Astrocyte of the cerebellum (primary cell): Measurements from ENCODE around the gene AFAP1.

Experiments
- DNase-seq: peaks from one replicate; pipeline ENCODE4 v3.0.0-alpha.2; 2011; ENCODE audit warnings: low read depth
- H3K4me3 ChIP-seq: 2 replicates; pipeline ENCODE4 v1.5.1; 2011; ENCODE audit warnings: mild to moderate bottlenecking, low read depth, low read length, moderate library complexity
- in situ Hi-C: cut with HindIII; loops from 2 replicates; pipeline ENCODE4 v1.10.0; 2017; ENCODE audit warnings: low sequenced_read_pairs
- TF ChIP-seq, protein P1 (sequence below): IDR thresholded peaks from 2 replicates; pipeline ENCODE4 v1.5.1; 2012; ENCODE audit warnings: low read length, low read depth, moderate library complexity, mild to moderate bottlenecking; ENCODE audit errors: missing control alignments

AFAP1 gene

DNA sequence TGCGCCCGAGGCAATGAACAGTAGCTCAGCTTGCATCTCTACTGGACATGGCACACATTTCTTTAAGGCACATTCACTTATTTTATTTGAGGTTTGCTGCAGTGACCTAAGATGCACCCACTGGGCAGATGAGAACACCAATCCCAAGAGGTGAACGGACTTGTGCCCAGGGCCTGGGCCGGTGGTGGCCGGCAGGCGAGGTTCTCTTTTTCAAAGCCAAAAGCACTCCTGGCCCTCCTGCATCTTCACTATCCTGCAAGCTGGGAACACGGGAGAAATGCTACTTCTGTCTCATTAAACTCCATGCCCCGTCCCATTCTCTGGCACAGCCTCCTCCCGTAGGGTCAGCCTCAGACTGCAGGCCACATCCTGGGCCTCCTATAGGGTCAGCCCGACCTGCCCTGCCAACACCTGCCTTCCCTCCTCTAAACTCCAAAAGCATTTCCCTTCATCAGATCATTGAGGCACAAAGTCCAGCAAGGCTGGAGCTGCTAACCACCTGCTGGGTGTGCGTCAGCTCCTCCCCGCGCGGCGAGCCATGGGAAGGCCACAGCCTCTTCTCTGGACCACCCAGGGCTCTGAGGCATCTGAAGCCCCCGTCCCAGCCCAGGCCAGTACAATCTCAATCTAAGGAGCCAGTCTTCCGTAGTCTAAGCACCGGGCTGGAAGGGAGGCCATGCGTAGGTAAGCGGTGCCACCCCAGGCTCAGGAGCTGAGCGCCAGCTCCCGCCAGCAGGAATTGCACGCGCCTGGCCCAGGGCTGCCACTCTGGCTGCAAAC is 166.1 kb downstream of the AFAP1 start:
- TF ChIP-seq, protein P1, sequence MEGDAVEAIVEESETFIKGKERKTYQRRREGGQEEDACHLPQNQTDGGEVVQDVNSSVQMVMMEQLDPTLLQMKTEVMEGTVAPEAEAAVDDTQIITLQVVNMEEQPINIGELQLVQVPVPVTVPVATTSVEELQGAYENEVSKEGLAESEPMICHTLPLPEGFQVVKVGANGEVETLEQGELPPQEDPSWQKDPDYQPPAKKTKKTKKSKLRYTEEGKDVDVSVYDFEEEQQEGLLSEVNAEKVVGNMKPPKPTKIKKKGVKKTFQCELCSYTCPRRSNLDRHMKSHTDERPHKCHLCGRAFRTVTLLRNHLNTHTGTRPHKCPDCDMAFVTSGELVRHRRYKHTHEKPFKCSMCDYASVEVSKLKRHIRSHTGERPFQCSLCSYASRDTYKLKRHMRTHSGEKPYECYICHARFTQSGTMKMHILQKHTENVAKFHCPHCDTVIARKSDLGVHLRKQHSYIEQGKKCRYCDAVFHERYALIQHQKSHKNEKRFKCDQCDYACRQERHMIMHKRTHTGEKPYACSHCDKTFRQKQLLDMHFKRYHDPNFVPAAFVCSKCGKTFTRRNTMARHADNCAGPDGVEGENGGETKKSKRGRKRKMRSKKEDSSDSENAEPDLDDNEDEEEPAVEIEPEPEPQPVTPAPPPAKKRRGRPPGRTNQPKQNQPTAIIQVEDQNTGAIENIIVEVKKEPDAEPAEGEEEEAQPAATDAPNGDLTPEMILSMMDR = no peak
- in situ Hi-C loops = no loop called here
- H3K4me3 ChIP-seq = no peak overlapping the region
- DNase-seq = no peak

DNA sequence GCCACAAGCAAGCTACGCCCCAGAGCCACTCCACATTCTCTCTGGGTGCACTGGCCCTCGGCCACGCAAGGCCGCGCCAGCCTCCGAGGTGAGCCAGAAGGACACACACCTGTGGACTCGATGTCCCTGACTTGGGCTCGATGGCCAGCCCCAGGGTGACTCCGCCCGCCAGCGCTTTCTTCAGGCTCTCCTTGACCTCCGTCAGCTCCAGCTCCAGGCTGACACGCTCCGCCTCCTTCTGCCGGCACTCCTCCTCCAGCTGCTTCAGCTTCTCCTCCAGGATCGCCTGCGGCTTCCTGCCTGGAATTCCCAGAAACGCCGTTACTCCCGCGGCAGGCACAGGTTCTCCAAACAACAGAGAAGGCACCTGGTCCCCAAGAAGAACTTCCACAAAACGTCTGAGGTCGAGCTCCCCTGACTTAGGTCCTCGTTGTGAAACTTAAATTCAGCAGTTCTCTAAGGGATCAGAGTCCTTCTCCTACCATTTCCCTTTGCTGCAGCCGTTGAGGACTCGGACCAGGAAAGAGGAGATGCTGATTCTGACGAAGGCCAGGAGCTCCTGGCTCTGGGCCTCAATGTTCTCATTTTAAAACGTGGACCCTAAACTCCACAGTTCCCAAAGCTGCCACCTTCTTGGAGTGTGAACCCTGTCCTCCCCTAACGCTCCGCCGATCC is 166.8 kb downstream of the AFAP1 start:
- no peak overlapping the region for H3K4me3 ChIP-seq
- DNase-seq = no peak
- in situ Hi-C loops = no loop called here
- TF ChIP-seq, protein P1 = no peak

DNA sequence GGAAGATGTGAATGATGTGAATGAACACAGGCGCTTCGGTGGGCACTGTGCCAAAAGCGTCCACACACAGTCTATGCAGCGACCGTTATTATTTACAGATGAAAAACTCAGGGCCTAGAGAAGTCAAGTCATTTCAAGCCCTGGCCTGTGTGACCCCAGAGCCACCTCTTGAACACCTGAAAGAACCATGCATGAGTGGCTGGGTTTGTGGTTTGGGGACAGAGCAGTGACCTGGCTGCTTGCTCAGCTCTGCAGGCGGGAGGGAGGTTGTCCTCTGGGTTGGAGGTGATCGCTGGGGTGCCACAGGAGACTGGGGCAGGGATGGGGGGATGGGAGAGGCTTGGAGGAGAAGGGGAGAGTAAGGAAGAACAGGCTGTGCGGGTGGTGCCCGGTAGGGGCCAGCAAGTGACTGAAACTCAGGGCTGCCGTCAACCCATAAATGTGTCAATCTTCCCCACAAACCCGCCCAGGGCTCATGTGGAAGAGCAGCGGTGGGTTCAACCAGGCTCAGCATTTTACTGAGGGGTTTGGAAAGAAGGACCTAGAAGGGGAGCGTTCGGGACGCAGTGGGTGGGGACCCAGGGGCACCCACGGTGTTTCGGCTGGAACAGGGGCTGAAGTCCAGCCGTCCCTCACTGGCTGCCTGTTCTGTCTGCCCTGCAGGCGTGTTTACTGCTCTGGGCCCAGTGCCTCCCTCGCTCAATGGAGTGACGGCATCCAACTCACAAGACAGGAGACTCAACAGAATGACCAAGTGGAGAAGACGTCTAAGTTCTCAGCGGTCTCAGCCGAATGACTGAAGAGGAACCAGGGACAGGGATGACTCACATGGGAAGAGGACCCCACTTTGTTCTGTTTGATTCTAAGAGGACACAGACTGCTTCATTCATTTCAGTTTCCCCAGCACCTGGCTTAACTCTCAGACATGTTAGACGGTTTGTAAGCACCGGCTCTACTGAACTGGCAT is 167.8 kb downstream of the AFAP1 start:
- in situ Hi-C loops = no loop called here
- no peak for DNase-seq
- H3K4me3 ChIP-seq = no peak overlapping the region
- TF ChIP-seq, protein P1 = no peak

DNA sequence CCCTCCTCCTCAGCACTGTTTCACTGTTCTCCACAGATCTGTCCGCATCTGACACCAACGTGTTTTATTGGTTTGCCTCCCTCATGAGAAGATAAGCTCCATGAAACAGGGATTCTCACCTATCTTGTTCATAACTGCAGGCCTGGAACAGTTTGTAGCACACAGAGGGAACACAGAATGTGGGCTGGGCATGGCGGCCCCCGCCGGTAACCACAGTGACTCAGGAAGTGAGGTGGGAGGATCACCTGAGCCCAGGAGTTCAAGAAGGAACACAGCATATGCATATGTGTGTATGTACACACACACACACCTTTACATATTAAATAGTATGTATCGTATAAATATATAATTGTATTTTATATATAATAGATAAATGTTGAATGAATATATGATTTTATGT is 168.6 kb downstream of the AFAP1 start:
- no peak overlapping the region for H3K4me3 ChIP-seq
- no peak for DNase-seq
- TF ChIP-seq, protein P1 = no peak
- in situ Hi-C loops = no loop called here

DNA sequence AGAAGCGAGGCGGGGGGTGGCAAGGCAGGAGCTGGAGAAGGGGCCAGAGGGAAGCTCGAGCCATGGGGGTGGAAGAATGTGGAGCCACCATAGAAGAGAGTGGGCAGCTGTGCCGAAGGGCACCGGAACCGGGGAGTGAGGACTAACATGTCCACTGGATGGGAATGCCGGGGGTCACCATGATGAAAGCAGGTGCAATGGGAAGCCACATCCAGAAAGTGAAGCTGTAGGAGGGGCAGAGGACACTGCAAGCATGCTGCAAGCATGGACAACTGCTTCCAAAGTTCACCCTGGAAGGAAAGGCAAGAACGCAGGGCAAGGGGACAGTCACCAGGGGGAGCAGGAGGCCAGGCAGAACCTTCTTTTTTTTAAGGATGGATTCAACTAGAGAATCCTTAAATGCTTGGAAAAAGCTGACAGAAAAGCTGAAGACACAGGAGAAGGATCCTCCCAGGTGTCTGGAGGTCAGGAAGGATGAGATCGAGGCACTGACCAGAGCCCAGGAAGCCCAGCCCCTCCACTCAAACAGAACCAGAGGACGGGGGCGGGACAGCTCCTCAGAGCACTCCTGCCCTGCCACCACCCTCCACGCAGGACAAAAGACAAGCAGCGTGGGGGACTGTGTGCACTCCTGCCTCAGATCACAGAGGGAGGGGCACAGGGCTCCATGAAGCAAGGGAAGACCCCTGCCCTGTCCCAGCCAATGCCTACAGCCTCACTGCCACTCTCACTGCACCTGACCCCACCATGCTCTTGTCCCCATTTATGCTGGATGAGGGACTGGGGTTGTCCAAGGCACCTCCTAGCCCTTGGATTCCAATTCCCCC is 169.2 kb downstream of the AFAP1 start:
- no peak overlapping the region for H3K4me3 ChIP-seq
- in situ Hi-C loops = no loop called here
- TF ChIP-seq, protein P1 = peak; percentile 68
- no peak for DNase-seq
